Subcutaneous adipose tissue (tissue), 4 donors: ENCODE measurements around the gene GNB1L. TPM values are rescaled to one million over a fixed set of nuclear protein-coding genes. Genes with fewer than 3 reads are reported as not detected.

Experiments
- total RNA-seq, 4 donors: library from RNA; depleted of rRNA; stranded (reverse); fragments of >200 nt; gene quantifications; one replicate each; pipeline ENCODE4 v1.1.0, GENCODE V29; 2016
- TF ChIP-seq, protein P1 (sequence below): fragments of 450-650 bp; IDR thresholded peaks from one replicate; pipeline ENCODE4 v1.5.1; 2016; ENCODE audit warnings: low read depth, mild to moderate bottlenecking, control low read depth, antibody characterized with exemption, moderate library complexity

GNB1L gene
- total RNA-seq, 4 donors from 2014 or later: 1.8 to 4.9 (median 3.9) TPM

DNA sequence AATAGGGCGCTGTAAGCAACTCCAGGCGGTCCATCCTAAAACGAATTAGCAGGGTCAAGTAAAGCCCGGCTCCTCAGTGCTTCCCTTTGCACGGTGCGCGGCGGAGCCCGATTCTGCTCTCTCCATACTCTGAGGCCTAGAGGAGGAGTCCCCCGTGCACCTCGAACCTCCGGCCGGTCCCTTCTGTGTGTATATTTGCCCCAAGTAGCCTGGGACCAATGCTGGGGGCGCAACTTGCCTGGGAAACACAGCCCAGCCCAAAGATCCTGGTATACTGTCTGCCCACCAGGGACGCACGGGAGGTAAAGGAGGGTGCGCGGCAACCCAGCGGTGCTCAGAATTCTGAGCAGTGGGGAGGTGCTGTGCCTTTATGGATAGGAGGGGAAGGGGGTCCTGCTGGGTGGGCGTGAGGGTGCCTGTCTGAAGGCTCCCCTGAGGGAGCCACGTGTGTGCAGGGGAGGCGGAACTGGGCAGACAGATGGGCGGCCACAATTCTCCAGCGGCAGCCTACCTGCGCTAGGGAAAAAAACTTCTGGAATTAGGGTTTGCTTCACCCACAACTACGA is 98.9 kb downstream of the GNB1L start:
- TF ChIP-seq, protein P1, sequence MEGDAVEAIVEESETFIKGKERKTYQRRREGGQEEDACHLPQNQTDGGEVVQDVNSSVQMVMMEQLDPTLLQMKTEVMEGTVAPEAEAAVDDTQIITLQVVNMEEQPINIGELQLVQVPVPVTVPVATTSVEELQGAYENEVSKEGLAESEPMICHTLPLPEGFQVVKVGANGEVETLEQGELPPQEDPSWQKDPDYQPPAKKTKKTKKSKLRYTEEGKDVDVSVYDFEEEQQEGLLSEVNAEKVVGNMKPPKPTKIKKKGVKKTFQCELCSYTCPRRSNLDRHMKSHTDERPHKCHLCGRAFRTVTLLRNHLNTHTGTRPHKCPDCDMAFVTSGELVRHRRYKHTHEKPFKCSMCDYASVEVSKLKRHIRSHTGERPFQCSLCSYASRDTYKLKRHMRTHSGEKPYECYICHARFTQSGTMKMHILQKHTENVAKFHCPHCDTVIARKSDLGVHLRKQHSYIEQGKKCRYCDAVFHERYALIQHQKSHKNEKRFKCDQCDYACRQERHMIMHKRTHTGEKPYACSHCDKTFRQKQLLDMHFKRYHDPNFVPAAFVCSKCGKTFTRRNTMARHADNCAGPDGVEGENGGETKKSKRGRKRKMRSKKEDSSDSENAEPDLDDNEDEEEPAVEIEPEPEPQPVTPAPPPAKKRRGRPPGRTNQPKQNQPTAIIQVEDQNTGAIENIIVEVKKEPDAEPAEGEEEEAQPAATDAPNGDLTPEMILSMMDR: no peak

DNA sequence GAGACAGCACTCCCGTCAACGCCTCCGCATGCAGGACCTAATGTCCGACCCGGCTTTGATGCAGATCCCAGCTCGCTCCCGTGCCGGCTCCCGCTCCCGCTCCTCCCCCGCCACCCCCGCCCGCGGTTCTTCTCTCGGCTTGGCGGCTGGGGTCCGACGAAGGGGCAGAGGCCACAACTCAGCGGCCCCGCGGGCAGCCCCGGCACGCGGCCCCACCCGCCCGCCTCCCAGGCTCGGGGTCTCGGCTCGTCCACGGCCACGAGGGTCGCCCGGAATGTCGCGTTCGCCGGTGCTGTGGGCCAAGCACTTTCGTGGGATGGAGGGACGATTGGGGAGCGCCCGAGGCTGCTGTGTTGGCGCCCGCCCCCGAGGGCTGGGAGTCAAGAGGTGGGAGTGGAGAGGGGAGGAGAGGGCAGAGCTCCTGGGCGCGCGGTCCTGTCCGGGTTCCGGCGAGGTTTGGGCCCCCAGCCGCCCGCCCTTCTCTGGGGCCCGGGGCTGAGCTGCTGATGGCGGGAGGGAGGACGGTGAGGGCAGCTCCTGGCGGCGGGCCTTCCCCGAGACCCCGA is 99.4 kb downstream of the GNB1L start:
- TF ChIP-seq, protein P1: no peak

DNA sequence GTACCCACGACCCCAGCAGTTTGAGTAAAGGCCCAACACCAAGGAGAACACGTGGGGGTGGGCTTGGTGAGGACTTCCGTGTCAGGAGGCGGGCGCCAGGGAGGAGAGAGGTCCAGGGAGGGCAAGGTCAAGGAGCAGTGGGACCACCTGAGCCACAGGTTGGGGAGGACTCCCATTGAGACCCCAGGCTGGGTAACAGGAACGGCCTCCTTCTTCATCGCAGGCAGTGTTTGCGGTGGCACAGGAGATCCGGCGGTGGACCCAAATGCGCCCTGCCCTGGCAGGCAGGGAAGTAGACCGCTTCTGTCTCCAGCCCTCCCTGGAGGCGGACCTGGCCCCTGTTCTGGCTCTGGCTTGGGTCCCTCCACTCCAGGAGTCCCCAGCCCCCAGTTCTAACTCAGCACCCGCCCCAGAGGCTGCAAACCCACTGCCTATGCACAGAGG is 100.0 kb downstream of the GNB1L start:
- TF ChIP-seq, protein P1: no peak

DNA sequence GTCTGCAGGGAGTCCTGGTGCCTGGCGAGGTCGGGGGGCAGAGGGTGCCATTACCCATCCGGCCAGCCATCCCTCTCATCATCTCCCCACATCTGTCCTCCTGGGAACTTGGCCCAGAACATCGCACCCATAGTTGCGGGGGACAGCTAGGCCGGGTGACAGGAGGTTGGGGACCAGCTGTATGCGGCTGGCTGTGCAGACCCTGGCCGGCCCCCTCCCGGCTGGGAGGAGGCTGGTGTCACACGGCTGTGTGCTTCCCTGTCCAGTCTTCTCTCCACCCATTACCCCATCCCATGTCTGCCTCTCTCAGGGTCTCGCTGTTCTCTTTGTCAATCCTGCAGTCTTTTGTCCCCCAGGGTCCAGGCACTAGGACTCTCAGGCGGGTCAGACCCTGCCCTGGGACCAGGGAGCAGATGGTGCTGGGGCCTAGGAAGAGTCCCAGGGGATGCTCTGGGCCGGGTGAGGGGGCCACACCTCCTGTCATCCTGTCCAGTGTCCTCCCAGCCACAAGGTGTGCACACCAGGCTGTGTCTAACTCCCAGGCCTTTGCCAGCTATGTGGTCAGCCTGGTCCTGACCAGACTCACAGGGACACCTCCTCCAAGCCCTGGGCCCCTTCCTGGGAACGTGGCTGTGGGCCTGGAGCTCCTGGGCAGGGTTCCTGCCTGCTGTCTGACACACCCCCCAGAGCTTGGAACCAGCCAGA is 100.5 kb downstream of the GNB1L start:
- TF ChIP-seq, protein P1: no peak

DNA sequence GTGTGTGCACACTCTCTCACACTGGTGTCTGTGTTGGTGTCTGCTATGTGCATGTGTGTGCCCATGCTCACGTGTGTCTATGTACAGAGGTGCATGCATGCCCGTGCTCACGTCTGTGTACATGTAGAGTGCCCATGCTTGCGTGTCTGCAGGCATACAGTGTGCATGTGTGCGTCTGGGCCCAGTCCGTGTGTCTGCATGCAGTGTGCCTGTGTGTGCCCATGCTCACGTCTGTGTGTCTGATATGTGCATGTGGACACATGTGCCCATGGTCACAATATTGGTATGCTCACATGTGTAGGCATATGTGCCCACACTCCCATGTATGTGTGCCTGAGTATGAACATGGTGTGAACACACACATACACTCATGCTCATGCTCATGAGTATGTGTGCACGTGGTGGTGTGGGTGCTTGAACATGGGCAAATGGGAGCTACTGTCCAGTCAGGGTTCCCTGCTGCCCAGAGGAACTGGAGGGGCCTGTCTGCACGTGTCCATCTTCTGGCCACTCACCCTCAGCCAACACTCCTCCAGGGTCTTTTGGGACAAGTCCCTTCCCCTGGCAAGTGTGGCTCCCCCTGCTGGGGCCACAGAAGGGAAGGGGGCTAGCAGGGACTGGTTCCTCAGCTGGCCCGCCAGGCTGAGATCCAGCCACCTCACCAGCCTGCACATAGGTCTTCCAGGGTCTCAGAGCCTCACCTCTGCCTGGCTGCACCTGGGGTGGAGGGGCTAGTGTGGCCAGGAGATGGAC is 101.4 kb downstream of the GNB1L start:
- TF ChIP-seq, protein P1: no peak

DNA sequence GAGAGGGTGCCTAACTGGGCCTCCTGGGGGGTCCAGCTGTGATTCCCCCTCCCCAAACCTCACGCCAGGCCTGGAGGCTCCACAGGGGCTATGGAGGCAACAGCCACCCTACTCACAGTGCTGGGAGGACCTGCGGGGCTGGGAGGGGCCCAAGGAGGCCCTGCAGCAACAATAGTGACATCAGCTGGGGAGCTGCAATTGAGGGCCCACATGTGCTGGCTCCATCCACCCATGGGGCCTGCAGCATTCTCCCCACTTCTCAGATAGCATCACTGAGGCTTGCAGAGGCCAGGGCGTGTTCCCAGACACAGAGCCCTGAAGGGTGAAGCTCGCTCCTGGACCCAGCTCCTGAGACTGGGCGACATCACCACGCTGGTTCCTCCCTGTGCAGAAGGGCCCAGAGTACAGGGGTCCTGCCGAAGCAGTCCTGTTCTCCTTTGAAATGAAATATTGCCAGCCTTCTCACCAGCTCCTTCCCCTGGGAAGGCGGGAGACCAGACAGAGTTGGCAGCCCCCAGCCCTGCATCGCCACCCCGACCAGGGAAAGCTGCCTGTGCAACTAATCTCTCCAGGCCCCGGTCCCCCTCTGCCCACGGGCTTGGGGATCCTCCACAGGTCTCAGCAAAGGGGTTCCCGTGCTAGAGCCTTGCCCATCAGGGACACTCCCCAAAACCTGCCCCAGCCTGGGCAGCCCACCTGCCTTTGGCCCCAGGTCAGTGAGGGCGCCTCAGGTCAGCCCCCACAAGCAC is 103.0 kb downstream of the GNB1L start:
- TF ChIP-seq, protein P1: no peak
